Hepatocyte (in vitro differentiated cells): ENCODE data around the gene PRPH. TPM values are rescaled to one million over a fixed set of nuclear protein-coding genes. Genes with fewer than 3 reads are reported as not detected.
"Not testable (repeated sequence)": the region's sequence is repeated elsewhere in the genome, so short reads cannot be mapped to it uniquely, and the experiment has no call there.

Experiments used
- DNase-seq: peaks from one replicate; pipeline ENCODE4 v3.0.0-alpha.2; 2016; ENCODE audit warnings: low spot score
- H2AFZ ChIP-seq: fragments of 200-600 bp; sonication (generic); 2 replicates; pipeline ENCODE4 v1.6.0; 2016; ENCODE audit warnings: antibody characterized with exemption, mild to moderate bottlenecking
- H3K27ac ChIP-seq: fragments of 200-600 bp; sonication (generic); 2 replicates; pipeline ENCODE4 v1.5.1; 2016; ENCODE audit warnings: mild to moderate bottlenecking
- H3K27me3 ChIP-seq: fragments of 200-600 bp; sonication (generic); 2 replicates; pipeline ENCODE4 v1.6.1; 2016
- H3K36me3 ChIP-seq: fragments of 200-600 bp; sonication (generic); replicated peaks from 2 replicates; pipeline ENCODE4 v1.5.1; 2016; ENCODE audit warnings: low read depth; ENCODE audit not compliant: insufficient read depth
- H3K4me1 ChIP-seq: fragments of 200-600 bp; sonication (generic); 2 replicates; pipeline ENCODE4 v1.5.1; 2016; ENCODE audit warnings: mild to moderate bottlenecking, moderate library complexity; ENCODE audit not compliant: insufficient read depth
- H3K4me2 ChIP-seq: fragments of 200-600 bp; sonication (generic); 2 replicates; pipeline ENCODE4 v1.6.0; 2016
- H3K4me3 ChIP-seq: fragments of 200-600 bp; sonication (generic); 2 replicates; pipeline ENCODE4 v1.5.1; 2016; ENCODE audit warnings: mild to moderate bottlenecking
- H3K79me2 ChIP-seq: fragments of 200-600 bp; sonication (generic); 2 replicates; pipeline ENCODE4 v1.6.0; 2017; ENCODE audit warnings: mild to moderate bottlenecking
- H3K9me2 ChIP-seq: fragments of 200-600 bp; sonication (generic); replicated peaks from 2 replicates; pipeline ENCODE4 v1.6.0; 2017; ENCODE audit warnings: mild to moderate bottlenecking; ENCODE audit not compliant: insufficient read depth
- H3K9me3 ChIP-seq: fragments of 200-600 bp; sonication (generic); 2 replicates; pipeline ENCODE4 v1.5.1; 2016; ENCODE audit warnings: low read depth, mild to moderate bottlenecking
- H4K20me1 ChIP-seq: fragments of 200-600 bp; sonication (generic); 2 replicates; pipeline ENCODE4 v1.6.0; 2016; ENCODE audit warnings: mild to moderate bottlenecking; ENCODE audit not compliant: insufficient read depth, poor library complexity, severe bottlenecking
- EZH2 ChIP-seq: fragments of 200-600 bp; sonication (generic); IDR thresholded peaks from 2 replicates; pipeline ENCODE4 v1.6.1; 2016; ENCODE audit warnings: antibody characterized with exemption, mild to moderate bottlenecking, borderline replicate concordance
- EZH2phosphoT487 ChIP-seq: fragments of 200-600 bp; sonication (generic); IDR thresholded peaks from one replicate; pipeline ENCODE4 v1.6.1; 2018; ENCODE audit warnings: antibody characterized with exemption, mild to moderate bottlenecking, low read depth, moderate library complexity; ENCODE audit not compliant: unreplicated experiment, severe bottlenecking
- WGBS: methylation state at CpG from one replicate; pipeline ENCODE4 v1.1.6; 2016; ENCODE audit warnings: low lambda C conversion rate; ENCODE audit errors: missing lambda C conversion rate; 5-methylcytosine and 5-hydroxymethylcytosine counted together
- polyA plus RNA-seq: library from polyadenylated mRNA; unstranded; fragments of >200 nt; fragmentation: Nextera tagmentation; extraction: Ambion mirVana; gene quantifications from 2 replicates; pipeline ENCODE4 v1.2.1, GENCODE V29; 2016
- total RNA-seq: library from RNA; depleted of rRNA; stranded (reverse); fragments of >200 nt; gene quantifications from 2 replicates; pipeline ENCODE4 v1.2.3, GENCODE V29; 2014
- TF ChIP-seq, protein P1 (sequence below): fragments of 200-600 bp; sonication (generic); IDR thresholded peaks from 2 replicates; pipeline ENCODE4 v1.5.1; 2016; ENCODE audit warnings: antibody characterized with exemption, mild to moderate bottlenecking; ENCODE audit not compliant: poor library complexity

PRPH gene
- 0.70 and 1.1 TPM in 2 replicates for total RNA-seq
- polyA plus RNA-seq = 1.3 and 1.7 TPM in 2 replicates

DNA sequence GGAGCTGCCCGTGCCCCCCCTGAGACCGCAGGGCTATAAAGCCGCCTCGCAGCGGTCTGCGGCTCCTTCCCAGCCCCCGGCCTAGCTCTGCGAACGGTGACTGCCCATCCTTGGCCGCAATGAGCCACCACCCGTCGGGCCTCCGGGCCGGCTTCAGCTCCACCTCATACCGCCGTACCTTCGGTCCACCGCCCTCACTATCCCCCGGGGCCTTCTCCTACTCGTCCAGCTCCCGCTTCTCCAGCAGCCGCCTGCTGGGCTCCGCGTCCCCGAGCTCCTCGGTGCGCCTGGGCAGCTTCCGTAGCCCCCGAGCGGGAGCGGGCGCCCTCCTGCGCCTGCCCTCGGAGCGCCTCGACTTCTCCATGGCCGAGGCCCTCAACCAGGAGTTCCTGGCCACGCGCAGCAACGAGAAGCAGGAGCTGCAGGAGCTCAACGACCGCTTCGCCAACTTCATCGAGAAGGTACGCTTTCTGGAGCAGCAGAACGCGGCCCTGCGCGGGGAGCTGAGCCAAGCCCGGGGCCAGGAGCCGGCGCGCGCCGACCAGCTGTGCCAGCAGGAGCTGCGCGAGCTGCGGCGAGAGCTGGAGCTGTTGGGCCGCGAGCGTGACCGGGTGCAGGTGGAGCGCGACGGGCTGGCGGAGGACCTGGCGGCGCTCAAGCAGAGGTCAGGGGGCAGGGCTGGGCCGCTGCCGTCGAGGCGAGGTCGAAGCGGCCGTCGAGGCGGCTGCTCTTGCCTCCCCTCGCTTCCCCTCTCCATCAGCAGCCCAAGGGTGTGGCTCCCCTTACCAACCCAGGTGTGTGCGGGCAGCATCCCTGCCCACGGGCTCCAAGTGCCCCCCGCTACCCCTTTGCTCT, at the start of gene PRPH:
PRPH (plus strand) TSS at position 66 of the 855 bp plus-strand sequence; CDS start at position 120, 54 bp downstream.
- H3K9me3 ChIP-seq = no peaks in the 10 kb centered on the region
- no peaks in the 10 kb centered on the region for H3K9me2 ChIP-seq
- no peak for DNase-seq
- H2AFZ ChIP-seq = no peak within 1 kb of the TSS
- no peaks in the 10 kb centered on the region for H3K36me3 ChIP-seq
- H3K27me3 ChIP-seq = peaks cover 63% of the 10 kb centered on the region
- TF ChIP-seq, protein P1, sequence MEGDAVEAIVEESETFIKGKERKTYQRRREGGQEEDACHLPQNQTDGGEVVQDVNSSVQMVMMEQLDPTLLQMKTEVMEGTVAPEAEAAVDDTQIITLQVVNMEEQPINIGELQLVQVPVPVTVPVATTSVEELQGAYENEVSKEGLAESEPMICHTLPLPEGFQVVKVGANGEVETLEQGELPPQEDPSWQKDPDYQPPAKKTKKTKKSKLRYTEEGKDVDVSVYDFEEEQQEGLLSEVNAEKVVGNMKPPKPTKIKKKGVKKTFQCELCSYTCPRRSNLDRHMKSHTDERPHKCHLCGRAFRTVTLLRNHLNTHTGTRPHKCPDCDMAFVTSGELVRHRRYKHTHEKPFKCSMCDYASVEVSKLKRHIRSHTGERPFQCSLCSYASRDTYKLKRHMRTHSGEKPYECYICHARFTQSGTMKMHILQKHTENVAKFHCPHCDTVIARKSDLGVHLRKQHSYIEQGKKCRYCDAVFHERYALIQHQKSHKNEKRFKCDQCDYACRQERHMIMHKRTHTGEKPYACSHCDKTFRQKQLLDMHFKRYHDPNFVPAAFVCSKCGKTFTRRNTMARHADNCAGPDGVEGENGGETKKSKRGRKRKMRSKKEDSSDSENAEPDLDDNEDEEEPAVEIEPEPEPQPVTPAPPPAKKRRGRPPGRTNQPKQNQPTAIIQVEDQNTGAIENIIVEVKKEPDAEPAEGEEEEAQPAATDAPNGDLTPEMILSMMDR = no peak
- TF ChIP-seq EZH2 (peak; percentile 91), EZH2phosphoT487 (peak; percentile 19)
- no peak within 1 kb of the TSS for H3K27ac ChIP-seq
- H3K4me3 ChIP-seq = no peak within 1 kb of the TSS
- H3K4me1 ChIP-seq = peaks cover 15% of the 10 kb centered on the region
- H3K4me2 ChIP-seq = peak within 1 kb of the TSS; percentile 74
- no peaks in the 10 kb centered on the region for H4K20me1 ChIP-seq
- no peaks in the 10 kb centered on the region for H3K79me2 ChIP-seq
- WGBS = 7% methylated on average over 66 of the region's 82 CpGs

DNA sequence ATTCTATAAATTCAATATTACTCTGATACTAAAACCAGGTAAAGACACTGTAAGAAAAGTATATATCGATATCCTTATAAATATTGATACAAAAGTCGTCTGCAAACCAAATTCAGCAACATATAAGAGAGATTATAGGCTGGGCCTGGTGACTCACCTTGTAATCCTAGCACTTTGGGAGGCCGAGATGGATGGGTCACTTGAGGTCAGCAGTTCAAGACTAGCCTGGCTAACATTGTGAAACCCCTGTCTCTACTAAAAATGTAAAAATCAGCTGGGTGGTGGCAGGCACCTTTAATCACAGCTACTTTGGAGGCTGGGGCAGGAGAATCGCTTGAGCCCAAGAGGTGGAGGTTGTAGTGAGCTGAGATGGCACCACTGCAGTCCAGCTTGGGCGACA, 43.6 kb upstream of the PRPH start:
- Histone ChIP-seq H3K27ac (no peak overlapping the region), H3K27me3 (no peaks in the 10 kb centered on the region), H3K4me3 (no peak overlapping the region), H3K9me3 (no peaks in the 10 kb centered on the region), H3K36me3 (no peaks in the 10 kb centered on the region), H3K9me2 (no peaks in the 10 kb centered on the region), H4K20me1 (no peaks in the 10 kb centered on the region), H3K79me2 (no peaks in the 10 kb centered on the region), H3K4me1 (no peaks in the 10 kb centered on the region), H3K4me2 (no peak overlapping the region), H2AFZ (no peak overlapping the region)
- no peak for DNase-seq
- 87% methylated on average over 5 of the region's 5 CpGs for WGBS
- TF ChIP-seq EZH2 (no peak), EZH2phosphoT487 (no peak)
- TF ChIP-seq, protein P1 = no peak

DNA sequence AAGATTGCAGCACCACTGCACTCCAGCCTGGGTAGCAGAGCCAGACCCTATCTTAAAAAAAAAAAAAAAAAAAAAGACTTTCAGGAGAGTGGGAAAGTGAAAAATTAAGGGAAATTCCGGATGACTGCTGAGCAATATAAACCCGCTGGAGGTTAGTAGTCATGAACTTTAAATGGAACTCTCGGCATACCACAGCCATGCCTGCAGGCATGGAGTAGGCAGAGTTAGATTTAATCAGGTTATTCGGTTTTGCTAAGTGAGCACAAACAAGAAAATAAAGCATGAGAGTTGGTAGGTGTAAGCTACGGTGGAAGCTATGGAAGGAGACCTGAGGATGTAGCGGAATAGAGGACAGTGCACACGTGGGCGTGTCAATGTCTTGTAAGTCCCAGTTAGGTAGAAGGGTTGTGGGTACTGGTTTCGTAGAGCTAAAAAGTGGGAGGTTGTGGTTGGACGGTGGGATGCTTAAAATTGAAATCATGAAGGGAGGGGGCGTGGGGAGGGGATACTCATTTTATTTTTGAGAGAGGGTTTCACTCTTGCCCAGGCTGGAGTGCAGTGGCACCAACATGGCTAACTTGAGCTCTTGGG, 41.8 kb upstream of the PRPH start:
- no peak overlapping the region for H3K27ac ChIP-seq
- WGBS = 84% methylated on average over 11 of the region's 11 CpGs
- no peaks in the 10 kb centered on the region for H3K9me2 ChIP-seq
- H3K4me1 ChIP-seq = no peaks in the 10 kb centered on the region
- DNase-seq = no peak
- TF ChIP-seq, protein P1 = no peak
- no peak for TF ChIP-seq EZH2phosphoT487
- no peak for TF ChIP-seq EZH2
- H3K9me3 ChIP-seq = no peaks in the 10 kb centered on the region
- no peaks in the 10 kb centered on the region for H3K27me3 ChIP-seq
- no peak overlapping the region for H3K4me2 ChIP-seq
- no peak overlapping the region for H3K4me3 ChIP-seq
- H3K79me2 ChIP-seq = no peaks in the 10 kb centered on the region
- no peaks in the 10 kb centered on the region for H3K36me3 ChIP-seq
- H4K20me1 ChIP-seq = no peaks in the 10 kb centered on the region
- H2AFZ ChIP-seq = no peak overlapping the region

DNA sequence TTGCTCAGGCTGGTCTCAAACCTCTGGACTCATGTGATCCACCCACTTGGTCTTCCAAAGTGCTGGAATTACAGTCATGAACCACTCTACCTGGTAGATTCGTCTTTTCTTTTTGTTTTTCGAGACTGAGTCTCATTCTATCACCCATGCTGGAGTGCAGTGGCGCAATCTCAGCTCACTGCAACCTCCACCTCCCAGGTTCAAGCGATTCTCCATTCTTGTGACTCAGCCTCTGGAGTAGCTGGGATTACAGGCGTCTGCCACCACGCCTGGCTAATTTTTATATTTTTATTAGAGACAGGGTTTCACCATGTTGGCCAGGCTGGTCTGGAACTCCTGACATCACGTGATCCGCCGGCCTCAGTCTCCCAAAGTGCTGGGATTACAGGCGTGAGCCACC, 39.5 kb upstream of the PRPH start:
- not testable (repeated sequence) for H3K79me2 ChIP-seq, H3K4me1 ChIP-seq, H3K36me3 ChIP-seq, H3K27ac ChIP-seq, DNase-seq, H2AFZ ChIP-seq, H3K4me3 ChIP-seq, H4K20me1 ChIP-seq, H3K27me3 ChIP-seq, H3K9me3 ChIP-seq, H3K4me2 ChIP-seq, H3K9me2 ChIP-seq
- WGBS = 95% methylated on average over 10 of the region's 10 CpGs
